ENCODE data around the gene USP6NL.

The USP6NL gene

DNA sequence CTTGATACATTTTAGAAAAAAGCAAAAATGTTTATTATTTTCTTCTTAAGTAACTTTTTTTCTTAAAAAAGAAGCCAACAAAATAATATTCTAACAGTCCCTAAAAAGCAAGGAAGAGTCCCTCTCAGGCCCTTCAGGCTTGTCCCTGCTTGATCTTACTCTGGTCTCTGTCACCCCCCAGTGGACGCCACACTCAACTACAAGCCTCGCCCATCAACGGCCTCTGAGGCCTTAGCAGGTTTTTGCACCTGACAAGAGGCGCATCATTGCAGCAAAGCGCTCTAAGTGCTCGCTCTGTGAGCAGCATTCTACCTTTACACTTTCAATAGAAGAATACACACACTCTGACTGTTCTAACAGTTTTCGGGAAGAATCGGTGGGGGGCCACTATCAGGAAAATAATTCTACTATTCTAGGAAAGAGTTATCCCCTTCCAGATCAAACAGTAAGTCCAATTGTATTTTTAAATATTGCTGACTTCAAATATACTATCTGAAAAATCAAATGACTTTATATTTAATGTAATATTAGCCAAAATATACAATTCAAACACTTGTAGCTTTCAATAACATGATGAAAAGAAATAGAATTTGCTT, 139.2 kb downstream of the USP6NL start:
- DNase-seq: peak; percentile 78

DNA sequence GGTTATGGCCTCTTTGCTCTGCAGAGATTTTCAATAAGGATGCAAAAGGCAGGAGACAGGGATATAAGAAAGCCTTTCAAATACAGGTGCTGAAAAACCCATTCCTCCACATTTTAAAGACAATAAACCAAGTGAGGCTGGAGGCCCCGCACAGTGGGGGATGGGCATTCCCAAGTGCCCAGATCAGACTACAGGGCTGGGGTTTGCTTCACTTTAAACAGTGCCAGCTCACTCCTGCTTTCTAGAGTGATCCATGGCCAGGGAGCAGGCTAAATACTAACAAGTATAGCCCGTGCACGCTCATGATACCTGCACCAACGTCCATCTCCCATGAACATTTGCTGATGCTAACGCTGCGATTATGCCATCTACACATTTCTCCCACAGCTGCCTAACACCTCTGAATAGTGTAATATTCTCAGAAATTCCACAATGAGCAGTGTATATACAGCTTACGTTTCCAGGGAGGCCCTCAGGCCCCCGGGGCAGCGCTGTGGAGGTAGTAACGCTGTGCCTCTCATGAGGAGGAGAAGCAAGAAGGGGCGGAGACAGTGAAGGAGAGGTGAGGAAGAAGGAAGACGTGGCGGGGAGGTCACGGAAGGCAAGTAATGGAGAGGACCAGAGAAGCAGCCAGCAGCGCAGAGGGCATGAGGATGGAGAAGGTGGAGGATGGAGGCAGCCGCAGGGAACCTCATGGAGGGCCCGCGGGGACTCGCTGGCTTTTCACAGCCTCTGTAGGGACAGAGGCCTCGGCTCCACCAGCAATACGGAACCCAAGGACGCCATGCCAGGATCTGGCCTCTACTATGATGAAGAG, 141.7 kb downstream of the USP6NL start:
- no peak for DNase-seq

DNA sequence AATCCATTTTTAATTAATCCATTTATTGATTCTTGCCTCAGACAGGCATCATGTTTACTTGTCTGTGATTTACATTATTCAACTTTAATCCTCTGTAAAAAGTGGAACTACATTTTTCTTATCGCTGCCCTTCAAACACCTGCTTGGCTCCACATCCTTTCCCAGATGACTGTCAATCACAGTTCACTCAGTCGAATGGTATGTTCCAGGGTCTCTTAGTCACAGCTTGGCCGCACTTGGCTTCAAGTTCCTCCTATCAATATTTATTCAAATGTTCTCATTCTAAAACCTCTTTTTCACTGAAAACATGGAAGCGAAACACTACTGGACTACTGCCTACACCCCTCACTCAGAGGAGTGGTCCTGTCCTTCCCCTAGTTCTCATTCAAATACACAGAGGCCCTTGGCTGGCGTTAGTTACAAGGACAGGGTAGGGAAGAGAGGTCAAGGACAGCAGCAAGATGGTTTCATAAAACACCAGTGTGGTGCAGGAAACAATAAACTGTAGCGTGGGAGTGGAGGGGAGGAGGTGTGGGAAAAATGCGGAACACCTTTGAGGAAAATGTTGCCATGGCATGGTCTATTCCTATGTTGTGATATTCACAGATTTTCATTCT, 143.2 kb downstream of the USP6NL start:
- no peak for DNase-seq

DNA sequence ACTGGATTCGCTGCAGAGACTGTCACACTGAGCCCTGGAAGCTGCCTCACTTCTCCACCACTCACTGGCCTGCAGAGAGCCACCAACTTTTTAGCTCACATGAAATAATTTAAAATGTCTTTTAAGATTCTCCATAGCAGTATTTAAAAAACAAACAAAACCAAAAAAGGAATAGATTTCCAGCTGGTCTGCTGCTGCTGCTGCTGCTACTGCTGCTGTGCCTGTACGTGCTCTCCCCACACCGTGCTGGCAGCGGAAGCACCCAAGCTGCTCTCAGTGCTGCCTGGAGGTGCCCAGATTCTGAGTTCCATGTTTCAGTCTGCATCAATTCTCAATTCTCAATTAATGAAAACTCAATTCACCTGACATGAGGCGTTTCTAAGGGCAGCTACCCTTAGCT, 146.0 kb downstream of the USP6NL start:
- DNase-seq: no peak

DNA sequence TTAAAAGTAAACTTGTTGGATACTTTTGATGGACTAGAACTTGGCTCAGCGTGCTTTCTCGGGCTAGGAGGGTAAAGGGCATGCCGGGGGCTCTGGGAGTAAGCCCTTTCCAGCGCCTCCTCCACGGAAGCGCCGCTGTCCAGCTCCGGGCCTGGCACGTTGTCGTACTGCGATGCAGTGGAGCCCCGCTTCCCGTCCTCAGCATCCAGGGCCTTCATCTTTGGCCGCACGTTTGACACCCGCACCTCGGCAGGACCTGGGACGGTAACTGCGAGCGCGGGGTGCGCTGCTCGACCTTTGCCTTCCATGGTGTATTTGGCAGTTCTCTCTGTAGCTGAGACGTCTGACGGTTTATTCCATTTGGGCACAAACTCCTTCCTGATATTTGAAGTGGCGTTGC, 148.3 kb downstream of the USP6NL start:
- DNase-seq: no peak

DNA sequence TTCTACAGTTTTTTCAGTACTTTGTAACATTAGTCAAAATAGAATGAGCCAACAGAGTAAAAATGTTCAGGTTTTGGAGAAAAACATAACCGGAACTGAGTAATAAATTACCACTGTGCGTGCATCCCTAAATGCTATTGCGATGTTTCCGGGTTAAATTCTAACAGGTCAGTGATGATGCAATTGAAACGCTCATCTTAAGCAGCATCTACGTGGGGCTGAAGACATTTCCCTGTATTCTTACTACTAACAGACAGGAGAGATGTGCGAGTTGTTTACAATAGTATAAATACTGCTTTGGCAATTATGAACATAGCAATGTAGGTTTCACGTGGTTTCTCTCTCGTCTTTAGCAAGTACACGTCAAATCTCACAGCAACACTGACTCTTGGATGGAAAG, 149.4 kb downstream of the USP6NL start:
- no peak for DNase-seq

DNA sequence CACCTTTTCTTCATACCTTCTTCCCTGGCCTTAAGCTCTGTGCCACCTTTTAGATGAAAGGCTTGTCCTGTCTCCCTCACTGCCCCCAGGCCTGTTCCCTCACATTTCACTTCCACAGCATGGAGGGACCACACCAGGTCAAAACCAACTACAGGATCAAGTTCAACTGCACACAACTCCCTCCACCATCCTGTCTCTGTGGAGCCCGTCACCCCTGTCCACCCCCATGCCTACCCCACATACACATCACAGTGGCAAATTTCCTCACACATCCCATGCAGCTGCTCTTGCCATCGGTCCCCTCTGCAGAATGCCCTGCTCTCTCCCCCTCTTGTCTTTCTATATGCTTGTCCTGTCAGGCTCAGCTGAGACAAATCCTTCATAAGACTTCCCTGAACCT, 154.1 kb downstream of the USP6NL start:
- DNase-seq: no peak

DNA sequence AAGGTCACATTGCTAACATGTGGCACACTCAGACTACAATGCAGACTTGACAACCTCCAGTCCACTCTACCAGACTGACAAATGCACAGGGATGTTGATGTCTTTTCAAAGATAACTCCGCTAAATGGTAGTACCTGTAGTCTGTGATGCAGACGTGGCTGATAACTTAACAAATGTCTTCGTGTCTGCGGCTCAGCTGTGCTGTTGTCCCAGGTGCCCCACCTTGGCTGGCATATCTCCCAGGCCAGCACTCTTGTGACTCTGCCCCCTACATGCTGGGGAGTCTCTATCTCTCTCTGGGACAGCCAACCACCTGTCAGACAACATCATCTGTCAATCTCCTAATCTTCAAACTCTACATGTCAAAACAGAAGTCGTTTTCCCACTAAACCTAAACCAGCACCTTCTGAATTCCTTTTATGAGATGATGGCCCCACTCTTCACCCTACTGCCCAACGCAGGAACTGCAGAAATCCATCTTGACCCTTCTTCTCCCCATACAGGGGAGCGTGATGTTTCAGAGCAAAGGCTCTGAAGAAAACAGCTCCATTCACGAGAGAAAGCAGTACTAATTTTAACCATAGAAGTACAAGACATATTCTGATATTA, 156.4 kb downstream of the USP6NL start:
- DNase-seq: no peak

DNA sequence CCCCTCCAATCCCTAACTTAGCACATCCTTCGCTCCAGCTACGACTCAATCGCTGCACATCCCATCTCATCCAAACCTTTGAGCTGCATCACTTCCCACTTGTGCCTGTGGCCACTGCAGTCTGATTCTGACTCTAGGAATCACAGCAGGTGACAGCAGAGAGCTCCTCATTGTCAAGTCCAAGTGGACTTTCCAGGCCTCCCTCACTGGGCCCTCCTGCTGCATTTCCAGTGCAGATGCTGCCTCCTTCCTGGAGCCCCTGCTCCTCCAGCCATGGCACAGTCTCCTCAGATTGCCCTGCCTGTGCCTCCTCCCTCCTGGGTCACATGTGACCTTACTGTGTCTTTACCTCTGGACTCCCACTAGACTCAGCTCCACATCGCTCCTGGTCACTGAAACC, 157.3 kb downstream of the USP6NL start:
- DNase-seq: no peak

DNA sequence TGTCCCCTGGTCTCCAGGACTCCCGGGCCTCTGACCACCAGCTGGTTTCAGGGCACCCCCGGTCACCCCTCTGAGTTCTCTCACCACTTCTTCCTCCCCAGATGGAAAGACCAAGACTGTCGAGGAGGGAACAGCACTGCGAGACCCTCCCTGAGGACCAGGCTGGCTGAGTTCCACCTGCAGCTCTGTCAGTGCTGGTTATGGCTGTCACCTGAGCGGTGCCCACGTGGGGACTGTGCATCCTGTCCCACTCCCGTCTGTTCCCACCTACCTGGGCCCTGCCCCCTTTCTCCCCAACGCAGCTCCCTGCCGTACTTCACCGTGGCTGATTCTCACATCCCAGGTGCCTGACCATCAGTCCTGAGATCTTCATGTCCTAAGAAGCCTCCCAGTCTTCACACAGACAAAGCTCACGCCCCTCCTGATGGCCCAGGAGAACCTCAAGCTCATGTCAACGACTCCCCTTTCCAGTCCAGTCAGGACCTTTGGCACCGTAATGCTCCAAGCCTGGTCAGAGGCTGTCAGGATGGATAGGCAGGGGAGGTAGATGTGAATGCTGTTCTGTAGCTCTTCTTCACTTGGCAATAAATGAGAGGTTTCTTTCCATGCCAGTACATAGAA, 159.7 kb downstream of the USP6NL start:
- no peak for DNase-seq

DNA sequence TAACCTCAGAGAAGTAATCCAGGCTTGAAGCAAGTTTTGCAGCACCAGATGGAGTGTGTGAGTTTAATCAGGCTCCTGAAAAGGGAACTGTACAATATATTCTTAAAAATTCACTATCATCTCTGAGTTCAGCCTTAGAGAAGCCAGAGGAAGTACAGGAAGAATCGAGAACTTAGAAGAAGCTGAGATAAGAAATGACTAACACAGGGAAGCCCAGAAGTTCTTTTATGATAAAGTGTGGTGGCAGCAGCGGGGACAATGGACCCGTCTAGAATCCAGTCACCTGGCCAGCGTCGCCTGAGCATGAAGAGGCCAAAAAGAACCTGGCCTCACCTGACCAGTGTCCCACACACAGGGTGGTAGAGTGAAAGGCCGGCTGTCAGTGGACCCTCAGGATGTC, 161.0 kb downstream of the USP6NL start:
- DNase-seq: no peak

DNA sequence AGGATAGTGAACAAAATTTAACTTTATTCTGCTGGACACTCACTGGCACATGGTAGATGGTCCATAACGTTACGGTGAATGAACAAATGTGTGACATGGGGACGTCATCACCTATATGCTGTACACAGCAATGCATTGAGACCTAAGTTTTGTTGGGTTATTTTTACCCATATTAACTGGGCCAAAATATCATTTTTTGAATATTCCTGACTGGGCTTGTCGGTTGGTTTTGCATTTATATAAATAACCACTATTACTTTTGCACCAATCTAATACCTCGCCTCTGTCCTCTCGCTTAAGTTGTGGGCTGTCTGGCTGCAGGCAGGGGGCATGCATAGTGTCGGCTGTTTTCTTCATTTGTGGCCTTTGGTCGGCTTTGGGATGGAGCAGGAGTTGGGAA, 161.7 kb downstream of the USP6NL start:
- no peak for DNase-seq

DNA sequence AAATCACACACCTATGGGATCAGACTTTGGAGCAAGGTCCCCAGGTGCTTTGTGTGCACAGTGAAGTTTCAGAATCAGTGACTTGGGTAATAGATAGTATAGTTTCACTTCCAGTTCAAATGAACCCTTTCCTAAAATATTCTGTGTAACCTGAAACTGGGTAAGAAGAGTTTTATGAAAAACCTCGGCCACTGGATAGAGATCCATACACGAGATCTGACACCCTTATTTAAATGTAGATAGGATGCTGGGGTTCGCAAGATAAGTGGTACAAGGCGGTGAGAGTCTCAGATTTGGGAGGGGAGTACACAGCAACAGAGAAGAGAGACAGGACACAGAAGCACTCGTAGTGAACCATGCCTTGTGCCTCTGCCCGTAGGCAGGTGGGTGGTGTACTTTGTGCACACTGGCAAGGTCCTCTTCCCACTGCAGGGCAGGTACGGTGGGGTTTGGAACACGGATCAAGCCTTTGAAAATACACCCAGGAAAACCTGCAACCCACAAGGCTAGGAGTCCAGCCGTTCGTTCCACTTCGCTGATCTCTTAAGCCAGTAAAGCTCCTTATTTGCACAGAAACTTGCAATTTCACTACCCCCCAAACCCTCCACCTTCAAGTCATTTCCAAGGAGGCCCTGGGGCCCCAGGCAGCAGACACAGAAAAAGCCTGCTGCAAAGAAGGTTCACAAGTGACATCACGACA, 162.8 kb downstream of the USP6NL start:
- DNase-seq: no peak

DNA sequence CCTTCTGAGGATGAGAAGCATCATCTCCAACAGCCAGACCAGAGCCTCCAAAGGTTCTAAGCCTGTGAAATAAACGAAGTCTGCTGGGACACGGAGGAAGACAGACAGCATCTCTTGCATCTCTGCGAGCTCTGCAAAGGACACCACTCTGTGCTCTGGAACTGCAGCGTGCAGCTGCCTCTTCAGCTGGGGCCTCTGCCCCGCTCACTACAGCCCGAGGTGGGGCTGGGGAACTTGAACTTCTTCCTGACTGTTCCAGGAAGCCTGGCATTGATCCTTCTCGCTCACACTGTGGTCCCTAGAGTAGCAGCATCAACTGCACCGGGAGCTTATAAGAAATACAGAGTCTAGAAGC, 163.3 kb downstream of the USP6NL start:
- no peak for DNase-seq

DNA sequence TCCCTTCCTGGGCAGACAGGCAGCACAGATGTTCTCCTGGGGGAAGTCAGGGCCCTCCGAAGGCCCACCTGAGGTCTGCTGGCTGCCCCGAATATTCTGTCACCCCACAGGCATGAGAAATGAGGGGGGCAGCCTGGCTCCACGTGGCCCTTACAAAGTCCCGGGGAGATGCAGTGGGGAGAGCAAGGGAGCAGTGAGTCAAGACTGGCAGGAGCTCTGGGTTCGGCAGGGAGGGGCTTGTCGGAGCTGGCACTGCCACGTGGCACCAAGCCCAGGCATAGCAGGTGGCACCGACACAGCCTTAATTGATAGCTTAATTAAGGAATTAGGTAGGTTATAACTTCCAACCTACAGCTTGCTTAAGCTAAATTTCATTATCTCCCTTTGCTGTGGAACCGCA, 163.9 kb downstream of the USP6NL start:
- DNase-seq: no peak

DNA sequence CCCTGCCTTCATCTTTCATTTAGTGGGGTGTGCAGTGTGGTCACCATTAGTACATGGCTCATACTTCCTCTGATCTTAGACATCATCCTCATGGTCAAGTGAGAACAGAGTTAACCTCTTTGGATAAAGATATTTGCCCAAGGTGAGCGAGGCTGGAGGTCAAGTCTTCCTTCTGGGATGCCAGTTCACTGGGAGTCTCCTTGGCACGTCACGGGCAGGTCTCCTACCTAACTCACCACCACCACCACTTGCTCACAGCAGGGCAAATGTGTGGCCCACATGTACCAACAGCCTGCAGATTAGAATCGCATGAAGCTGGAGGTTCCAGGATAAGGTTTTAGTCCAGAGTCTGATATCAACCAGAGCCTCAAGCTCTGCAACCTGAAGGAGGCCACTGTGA, 164.6 kb downstream of the USP6NL start:
- no peak for DNase-seq

DNA sequence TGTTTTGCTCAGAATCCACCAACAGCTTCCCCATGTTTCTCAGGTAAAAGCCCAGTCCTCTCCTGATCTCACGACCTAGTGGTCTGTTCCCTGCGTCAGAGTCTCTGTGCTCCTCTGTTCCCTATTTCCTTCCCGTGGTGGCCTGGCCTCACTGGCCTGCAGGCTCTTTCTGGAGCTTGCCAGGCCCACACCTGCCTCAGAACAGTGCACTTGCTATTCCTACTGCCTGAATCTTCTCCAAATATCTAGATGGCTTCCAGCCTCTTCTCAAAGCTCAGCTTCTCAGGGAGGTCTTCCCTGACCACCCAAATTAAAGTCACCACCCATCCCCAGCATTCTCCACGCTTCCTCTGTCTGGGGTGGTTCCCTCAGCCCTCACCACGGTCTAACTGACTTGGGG, 165.3 kb downstream of the USP6NL start:
- no peak for DNase-seq

DNA sequence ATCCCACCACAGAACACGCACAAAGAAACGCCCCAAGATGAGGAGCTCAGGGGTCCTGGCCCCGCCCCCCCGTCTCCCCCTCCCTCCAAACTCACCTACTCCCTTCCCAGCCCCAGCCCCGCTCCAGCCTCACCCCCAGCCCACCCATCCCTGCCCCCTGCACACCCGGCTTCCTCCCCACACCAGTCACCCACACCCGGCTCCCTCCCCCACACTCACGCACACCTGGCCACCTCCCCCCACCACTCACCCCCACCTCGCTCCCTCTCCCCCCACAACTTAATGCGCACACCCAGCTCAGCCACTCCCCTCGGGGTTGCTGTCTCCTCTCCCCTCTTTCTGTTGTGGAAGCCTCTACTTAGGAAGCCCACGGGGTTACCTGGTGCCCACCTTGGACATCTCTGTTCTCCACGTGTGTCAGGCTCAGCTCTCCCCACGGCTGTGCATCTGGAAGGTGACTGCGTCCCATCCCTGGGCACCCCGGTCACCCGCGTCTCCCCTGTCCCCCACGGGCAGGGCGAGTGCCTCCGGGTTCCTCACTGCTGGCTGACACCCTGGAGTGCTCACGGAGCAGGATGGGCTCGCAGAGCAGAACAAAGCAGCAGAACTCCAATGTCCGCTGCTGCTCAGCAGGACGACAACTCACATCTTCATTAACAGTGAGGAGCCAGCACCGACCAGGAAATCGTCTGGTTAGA, 166.8 kb downstream of the USP6NL start:
- DNase-seq: no peak

DNA sequence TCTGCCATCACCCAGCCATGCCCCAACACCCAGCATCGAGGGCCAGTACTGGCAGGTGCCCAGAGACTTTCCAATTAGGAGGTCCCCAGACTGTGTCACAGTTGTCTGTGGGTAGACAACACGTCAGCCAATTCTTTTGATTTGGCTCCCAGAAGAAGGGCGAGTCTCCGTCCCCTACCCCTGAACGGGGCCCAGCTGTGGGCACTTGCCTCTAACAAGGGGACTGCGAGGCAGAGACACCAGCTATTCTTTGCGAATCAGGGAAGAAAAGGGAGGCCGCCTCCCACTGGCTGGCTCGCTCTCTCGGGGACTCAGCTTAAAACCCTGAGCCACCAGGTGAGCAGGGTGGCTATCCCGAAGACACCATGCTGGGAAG, 167.3 kb downstream of the USP6NL start:
- DNase-seq: no peak

DNA sequence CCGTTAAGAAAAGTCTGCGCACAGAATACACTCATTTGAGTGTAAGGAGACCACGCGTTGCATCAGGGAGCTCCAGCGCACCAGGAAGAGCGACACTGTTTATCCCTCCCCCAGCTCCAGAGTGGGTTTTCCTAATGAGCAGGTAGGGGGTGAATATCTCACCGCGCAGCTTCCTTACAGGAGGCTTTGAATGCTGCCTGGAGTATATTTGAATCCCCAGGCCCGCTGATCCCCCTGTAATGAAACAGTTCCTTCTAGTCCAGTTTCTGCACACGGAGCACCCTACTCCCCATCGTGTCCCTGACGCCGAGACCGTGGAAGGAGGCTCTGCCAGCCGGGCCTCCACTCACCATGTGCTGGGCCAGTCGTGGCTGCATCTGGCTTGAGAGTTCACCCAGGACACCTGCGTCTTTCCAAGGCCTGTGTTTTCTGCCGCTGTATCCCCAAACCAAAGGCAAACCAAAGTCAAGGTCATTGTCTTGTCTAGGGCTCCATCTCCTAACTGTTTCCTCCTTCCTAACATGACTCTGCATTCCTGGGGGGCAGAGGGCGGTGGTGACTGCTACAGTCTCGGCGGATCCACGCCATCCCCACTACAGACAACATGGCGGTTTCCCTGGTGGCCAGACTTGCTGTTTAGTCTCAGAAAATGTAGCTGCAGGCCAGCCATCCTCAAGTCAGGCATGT, 167.8 kb downstream of the USP6NL start:
- DNase-seq: no peak

DNA sequence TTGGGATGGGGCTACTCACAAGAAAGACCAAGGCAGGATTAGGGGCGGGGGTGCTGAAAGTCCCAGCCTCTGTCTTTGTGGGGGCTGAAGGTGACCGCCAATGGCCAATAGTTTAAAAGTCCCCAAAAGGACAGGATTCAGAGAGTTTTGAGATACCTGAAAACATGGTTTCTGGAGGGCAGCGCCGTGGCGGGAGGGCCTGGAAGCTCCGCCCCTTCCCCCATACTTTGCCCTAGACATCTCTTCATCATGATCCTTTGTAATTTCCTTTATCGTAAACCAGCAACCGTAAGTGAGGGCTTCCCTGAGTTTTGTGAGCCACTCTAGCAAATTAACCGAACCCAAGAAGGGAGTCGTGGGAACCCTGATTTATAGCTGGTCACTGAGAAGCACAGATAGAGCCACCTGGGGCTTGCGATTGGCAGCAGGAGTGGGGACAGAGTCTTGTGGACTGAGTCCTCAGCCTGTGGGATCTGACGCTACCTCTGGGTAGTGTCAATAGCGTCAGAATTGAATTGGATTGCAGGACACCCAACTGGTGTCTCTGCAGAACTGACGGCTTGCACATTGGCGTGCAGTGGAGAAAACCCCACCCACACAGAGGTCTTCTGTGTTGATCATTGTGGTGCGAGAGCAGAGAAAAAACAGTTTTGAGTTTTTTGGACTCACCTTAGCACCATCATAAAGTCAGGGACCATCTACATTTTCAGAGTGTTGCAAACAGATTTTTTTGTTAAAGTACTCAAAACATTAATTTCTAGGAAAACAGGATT, 169.3 kb downstream of the USP6NL start:
- DNase-seq: no peak

All from CD4-positive, alpha-beta T cell treated with Interleukin-17A for 1 hour (primary cell).